Activated effector memory CD4-positive, alpha-beta T cell treated with Interleukin-2 at 50 U/mL for 16 hours (primary cell): ENCODE data around the gene HLA-DPB1.
A peak's percentile ranks its signal among the peaks of the same experiment; 100 is the strongest.

Experiments
- DNase-seq: peaks from one replicate; pipeline ENCODE4 v3.0.0-alpha.2; 2020

The HLA-DPB1 gene

GRCh38 chr6:33105386-33105785 is 29.6 kb downstream of the HLA-DPB1 start:
- DNase-seq = no peak

GRCh38 chr6:33105916-33106871 is 30.4 kb downstream of the HLA-DPB1 start:
- no peak for DNase-seq

- no peak for DNase-seq
Measured at GRCh38 chr6:33107641-33108040, 31.9 kb downstream of the HLA-DPB1 start.

GRCh38 chr6:33108307-33108706 is 32.5 kb downstream of the HLA-DPB1 start:
- no peak for DNase-seq

- no peak for DNase-seq
Measured at GRCh38 chr6:33112148-33112547, 36.4 kb downstream of the HLA-DPB1 start.

- DNase-seq = no peak
Measured at GRCh38 chr6:33113755-33114154, 38.0 kb downstream of the HLA-DPB1 start.

GRCh38 chr6:33114406-33114805 is 38.6 kb downstream of the HLA-DPB1 start:
- no peak for DNase-seq

- DNase-seq = no peak
Measured at GRCh38 chr6:33116417-33116816, 40.6 kb downstream of the HLA-DPB1 start.

- no peak for DNase-seq
Measured at GRCh38 chr6:33116841-33117711, 41.3 kb downstream of the HLA-DPB1 start.

GRCh38 chr6:33117811-33118277 is 42.1 kb downstream of the HLA-DPB1 start:
- no peak for DNase-seq

- DNase-seq = no peak
Measured at GRCh38 chr6:33118525-33119123, 42.8 kb downstream of the HLA-DPB1 start.

GRCh38 chr6:33120001-33120400 is 44.2 kb downstream of the HLA-DPB1 start:
- no peak for DNase-seq

- DNase-seq = no peak
Measured at GRCh38 chr6:33123181-33123580, 47.4 kb downstream of the HLA-DPB1 start.

- no peak for DNase-seq
Measured at GRCh38 chr6:33123732-33124524, 48.1 kb downstream of the HLA-DPB1 start.

GRCh38 chr6:33124525-33124901 is 48.7 kb downstream of the HLA-DPB1 start:
- DNase-seq = no peak

- no peak for DNase-seq
Measured at GRCh38 chr6:33124947-33125346, 49.2 kb downstream of the HLA-DPB1 start.

GRCh38 chr6:33126101-33126714 is 50.4 kb downstream of the HLA-DPB1 start:
- peak; percentile 25 for DNase-seq

- DNase-seq = no peak
Measured at GRCh38 chr6:33128318-33128717, 52.5 kb downstream of the HLA-DPB1 start.

- no peak for DNase-seq
Measured at GRCh38 chr6:33132081-33132524, 56.3 kb downstream of the HLA-DPB1 start.

- DNase-seq = no peak
Measured at GRCh38 chr6:33136310-33136900, 60.6 kb downstream of the HLA-DPB1 start.
